NCI-H1436 (cell line): ENCODE data around the gene CYP39A1.
"Not testable (repeated sequence)": the region's sequence is repeated elsewhere in the genome, so short reads cannot be mapped to it uniquely, and the experiment has no call there.

Experiments
- DNase-seq: peaks from one replicate; lab custom pipeline; 2025; lab: John Stamatoyannopoulos, UW

CYP39A1 gene

GRCh38 chr6:46648869-46649492 is 3.6 kb downstream of the CYP39A1 start:
- no peak for DNase-seq

- DNase-seq, result not testable (repeated sequence)
These were observed 4.5 kb downstream of the CYP39A1 start for GRCh38 chr6:46648108-46648507.

- no peak for DNase-seq
These were observed 7.4 kb downstream of the CYP39A1 start for GRCh38 chr6:46645265-46645664.

- DNase-seq, result no peak
These were observed 9.5 kb downstream of the CYP39A1 start for GRCh38 chr6:46642928-46643751.

GRCh38 chr6:46638650-46639049 is 14.0 kb downstream of the CYP39A1 start:
- no peak for DNase-seq

- no peak for DNase-seq
These were observed 14.7 kb downstream of the CYP39A1 start for GRCh38 chr6:46637933-46638332.

GRCh38 chr6:46637145-46637544 is 15.5 kb downstream of the CYP39A1 start:
- DNase-seq, result no peak

- no peak for DNase-seq
These were observed 17.2 kb downstream of the CYP39A1 start for GRCh38 chr6:46635462-46635861.

- DNase-seq, result no peak
These were observed 20.6 kb downstream of the CYP39A1 start for GRCh38 chr6:46632053-46632452.

- DNase-seq, result no peak
These were observed 22.9 kb downstream of the CYP39A1 start for GRCh38 chr6:46629691-46630090.

GRCh38 chr6:46628976-46629375 is 23.6 kb downstream of the CYP39A1 start:
- DNase-seq, result no peak

- no peak for DNase-seq
These were observed 24.1 kb downstream of the CYP39A1 start for GRCh38 chr6:46628498-46628897.

- no peak for DNase-seq
These were observed 25.6 kb downstream of the CYP39A1 start for GRCh38 chr6:46626976-46627375.

- DNase-seq, result no peak
These were observed 26.2 kb downstream of the CYP39A1 start for GRCh38 chr6:46626228-46626909.

- DNase-seq, result no peak
These were observed 33.9 kb downstream of the CYP39A1 start for GRCh38 chr6:46618726-46619125.

- no peak for DNase-seq
These were observed 40.0 kb downstream of the CYP39A1 start for GRCh38 chr6:46612645-46613044.

GRCh38 chr6:46610862-46611553 is 41.6 kb downstream of the CYP39A1 start:
- no peak for DNase-seq

- no peak for DNase-seq
These were observed 46.3 kb downstream of the CYP39A1 start for GRCh38 chr6:46606338-46606737.

GRCh38 chr6:46605091-46605797 is 47.4 kb downstream of the CYP39A1 start:
- no peak for DNase-seq

GRCh38 chr6:46598215-46598614 is 54.4 kb downstream of the CYP39A1 start:
- DNase-seq, result no peak

GRCh38 chr6:46592740-46593139 is 59.9 kb downstream of the CYP39A1 start:
- no peak for DNase-seq

GRCh38 chr6:46592046-46592445 is 60.6 kb downstream of the CYP39A1 start:
- DNase-seq, result no peak
